Gastrocnemius medialis (tissue), 4 donors: Measurements from ENCODE around the gene FGF21. TPM values are rescaled to one million over a fixed set of nuclear protein-coding genes. Genes with fewer than 3 reads are reported as not detected.
A peak's percentile ranks its signal among the peaks of the same experiment; 100 is the strongest.

Experiments used
- ATAC-seq, 2 donors: fragments of 150-250 bp; one replicate each; pipeline ENCODE4 v1.9.1; 2016
- DNase-seq, 2 donors: peaks; one replicate each; pipeline ENCODE4 v3.0.0-alpha.2; 2019
- H3K27ac ChIP-seq, 4 donors: fragments of 200-600 bp; sonication (generic); 1 replicate in 1 of 4; 2 replicates in 3 of 4; pipeline ENCODE4 v1.5.1; 2016 to 2018; ENCODE audit warnings: mild to moderate bottlenecking in 2 of 4, moderate library complexity in 1 of 4
- H3K27me3 ChIP-seq, 3 donors: fragments of 200-600 bp; sonication (generic) in 2 of 3; 1 replicate in 1 of 3; 2 replicates in 2 of 3; pipeline versions ENCODE4 v1.5.1 to v1.6.0; 2016 to 2019; ENCODE audit warnings: mild to moderate bottlenecking in 1 of 3, moderate library complexity in 1 of 3
- H3K36me3 ChIP-seq, 2 donors: fragments of 200-600 bp; sonication (generic) in 1 of 2; one replicate each; pipeline ENCODE4 v1.5.1; 2017 to 2018
- H3K4me1 ChIP-seq, 2 donors: fragments of 200-600 bp; sonication (generic) in 1 of 2; one replicate each; pipeline ENCODE4 v1.5.1; 2016 to 2017; ENCODE audit warnings: mild to moderate bottlenecking in 2 of 2
- H3K4me3 ChIP-seq, 4 donors: fragments of 200-600 bp; sonication (generic) in 3 of 4; 1 replicate in 1 of 4; 2 replicates in 3 of 4; pipeline ENCODE4 v1.5.1; 2016 to 2019; ENCODE audit warnings: mild to moderate bottlenecking in 2 of 4
- H3K9me3 ChIP-seq, 3 donors: fragments of 200-600 bp; sonication (generic) in 2 of 3; 1 replicate in 1 of 3; 2 replicates in 2 of 3; pipeline ENCODE4 v1.5.1; 2016 to 2019
- POLR2A ChIP-seq, 2 donors: fragments of 450-650 bp; IDR thresholded peaks; one replicate each; pipeline ENCODE4 v1.6.1; 2017; ENCODE audit warnings: antibody characterized with exemption in 2 of 2, mild to moderate bottlenecking in 2 of 2, moderate library complexity in 2 of 2
- in situ Hi-C, 4 donors: fragments of 200-750 bp; cut with MboI; loops; one replicate each; pipeline versions ENCODE4 v1.15.0 to v1.8.0; 2017; ENCODE audit warnings: low sequenced_read_pairs in 4 of 4
- intact Hi-C: fragments of 100-400 bp; cut with DNase I; formaldehyde crosslinking; loops from one replicate; pipeline ENCODE4 v1.15.1; 2023; ENCODE audit warnings: low total_unique reads
- total RNA-seq, 4 donors: library from RNA; depleted of rRNA; stranded (reverse); fragments of >200 nt; gene quantifications; one replicate each; pipeline versions ENCODE4 v1.1.0 to v1.2.3, GENCODE V29; 2016
- TF ChIP-seq, protein P1 (sequence below), 5 experiments: fragments of 450-650 bp in 3 of 5; fragments of 200-600 bp in 2 of 5; sonication (generic) in 2 of 5; IDR thresholded peaks in 4 of 5; conservative IDR thresholded peaks in 1 of 5; 1 replicate in 4 of 5; 2 replicates in 1 of 5; pipeline ENCODE4 v1.5.1; 2016 to 2019; ENCODE audit warnings: antibody characterized with exemption in 5 of 5, mild to moderate bottlenecking in 3 of 5, moderate library complexity in 3 of 5

FGF21 gene
- total RNA-seq, 4 donors from 2014 or later, result not detected

- H3K4me1 ChIP-seq, result peaks cover 0 to 4% of the 10 kb centered on the region in 2 donors
- intact Hi-C loops, result loop anchor here (5.0 kb wide), 2 partner anchors 171 to 256 kb away; partner anchors contain the start of gene FTL
- DNase-seq, result no peak
- H3K4me3 ChIP-seq, result no peak overlapping the region
- H3K27me3 ChIP-seq, result no peaks in the 10 kb centered on the region
- no peaks in the 10 kb centered on the region for H3K36me3 ChIP-seq
- in situ Hi-C loops, result no loop called here
- no peaks in the 10 kb centered on the region for H3K9me3 ChIP-seq
- TF ChIP-seq POLR2A (IDR thresholded peaks at IDR 0.05), result no peak
- TF ChIP-seq, protein P1, sequence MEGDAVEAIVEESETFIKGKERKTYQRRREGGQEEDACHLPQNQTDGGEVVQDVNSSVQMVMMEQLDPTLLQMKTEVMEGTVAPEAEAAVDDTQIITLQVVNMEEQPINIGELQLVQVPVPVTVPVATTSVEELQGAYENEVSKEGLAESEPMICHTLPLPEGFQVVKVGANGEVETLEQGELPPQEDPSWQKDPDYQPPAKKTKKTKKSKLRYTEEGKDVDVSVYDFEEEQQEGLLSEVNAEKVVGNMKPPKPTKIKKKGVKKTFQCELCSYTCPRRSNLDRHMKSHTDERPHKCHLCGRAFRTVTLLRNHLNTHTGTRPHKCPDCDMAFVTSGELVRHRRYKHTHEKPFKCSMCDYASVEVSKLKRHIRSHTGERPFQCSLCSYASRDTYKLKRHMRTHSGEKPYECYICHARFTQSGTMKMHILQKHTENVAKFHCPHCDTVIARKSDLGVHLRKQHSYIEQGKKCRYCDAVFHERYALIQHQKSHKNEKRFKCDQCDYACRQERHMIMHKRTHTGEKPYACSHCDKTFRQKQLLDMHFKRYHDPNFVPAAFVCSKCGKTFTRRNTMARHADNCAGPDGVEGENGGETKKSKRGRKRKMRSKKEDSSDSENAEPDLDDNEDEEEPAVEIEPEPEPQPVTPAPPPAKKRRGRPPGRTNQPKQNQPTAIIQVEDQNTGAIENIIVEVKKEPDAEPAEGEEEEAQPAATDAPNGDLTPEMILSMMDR (IDR thresholded peaks at IDR 0.05 in 4 of 5, conservative IDR thresholded peaks at IDR 0.05 in 1 of 5), result no peak
- ATAC-seq, result no peak
- H3K27ac ChIP-seq, result peak overlapping the region; percentile 83 to 90 (median 86)
Observed at GRCh38 chr19:48796298-48797083, 41.2 kb downstream of the FGF21 start.

- Histone ChIP-seq H3K27ac (peak overlapping the region in 2 of 4 donors; percentile 1 to 89), H3K4me1 (peaks cover 0 to 4% of the 10 kb centered on the region in 2 donors), H3K4me3 (no peak overlapping the region), H3K27me3 (no peaks in the 10 kb centered on the region), H3K9me3 (no peaks in the 10 kb centered on the region), H3K36me3 (no peaks in the 10 kb centered on the region)
- no peak for TF ChIP-seq POLR2A (IDR thresholded peaks at IDR 0.05)
- TF ChIP-seq, protein P1 (IDR thresholded peaks at IDR 0.05 in 4 of 5, conservative IDR thresholded peaks at IDR 0.05 in 1 of 5), result no peak
- intact Hi-C loops (loop anchor here (5.0 kb wide), 2 partner anchors 170 to 255 kb away; partner anchors contain the start of gene FTL), in situ Hi-C loops (no loop called here)
- ATAC-seq (no peak), DNase-seq (no peak)
Observed at GRCh38 chr19:48797103-48797502, 41.8 kb downstream of the FGF21 start.

DNA sequence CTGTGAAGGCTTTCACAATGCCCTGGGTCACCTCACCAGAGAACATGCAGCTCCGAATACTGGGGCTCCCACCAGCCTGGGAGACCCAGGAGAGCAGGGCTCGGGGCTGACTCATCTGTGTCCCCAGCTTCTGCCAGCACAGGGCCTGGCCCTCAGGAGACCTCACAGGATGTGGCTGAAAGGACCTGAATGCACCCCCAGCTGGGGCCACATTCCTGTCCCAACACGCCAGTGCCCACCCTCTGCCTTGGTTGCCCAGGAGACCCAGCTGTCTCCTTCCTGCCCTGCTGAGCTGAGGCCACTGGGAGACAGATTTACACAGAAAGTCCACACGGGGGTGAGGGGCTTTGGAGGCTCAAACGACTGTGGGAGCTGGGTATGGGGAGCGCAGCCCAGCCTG is 43.6 kb downstream of the FGF21 start:
- in situ Hi-C loops (no loop called here), intact Hi-C loops (loop anchor here (5.0 kb wide), 2 partner anchors 168 to 253 kb away; partner anchors contain the start of gene FTL)
- TF ChIP-seq, protein P1 (IDR thresholded peaks at IDR 0.05 in 4 of 5, conservative IDR thresholded peaks at IDR 0.05 in 1 of 5), result no peak
- no peak for TF ChIP-seq POLR2A (IDR thresholded peaks at IDR 0.05)
- Histone ChIP-seq H3K27ac (peak overlapping the region in 1 of 4 donors; percentile 38), H3K9me3 (no peaks in the 10 kb centered on the region), H3K4me3 (no peak overlapping the region), H3K4me1 (peaks cover 0 to 4% of the 10 kb centered on the region in 2 donors), H3K27me3 (no peaks in the 10 kb centered on the region), H3K36me3 (no peaks in the 10 kb centered on the region)
- DNase-seq (no peak), ATAC-seq (no peak)

- Histone ChIP-seq H3K9me3 (no peaks in the 10 kb centered on the region), H3K27ac (peak overlapping the region in 1 of 4 donors; percentile 38), H3K4me3 (no peak overlapping the region), H3K36me3 (no peaks in the 10 kb centered on the region), H3K27me3 (no peaks in the 10 kb centered on the region), H3K4me1 (peaks cover 0 to 4% of the 10 kb centered on the region in 2 donors)
- no peak for ATAC-seq
- intact Hi-C loops, result loop anchor here (5.0 kb wide), 2 partner anchors 168 to 253 kb away; partner anchors contain the start of gene FTL
- no peak for TF ChIP-seq POLR2A (IDR thresholded peaks at IDR 0.05)
- TF ChIP-seq, protein P1 (IDR thresholded peaks at IDR 0.05 in 4 of 5, conservative IDR thresholded peaks at IDR 0.05 in 1 of 5), result no peak
- DNase-seq, result no peak
- in situ Hi-C loops, result no loop called here
Observed at GRCh38 chr19:48799358-48800300, 44.3 kb downstream of the FGF21 start.
